HG03139 (cell line): ENCODE results near the gene C12orf43.

Experiments
- ATAC-seq: cut with Tn5 transposase; IDR thresholded peaks from one replicate; pipeline ENCODE4 v1.9.1; 2021; ENCODE audit not compliant: unreplicated experiment

Gene C12orf43

GRCh38 chr12:121033625-121034349 is 17.5 kb upstream of the C12orf43 start:
- no peak for ATAC-seq

- ATAC-seq: no peak
Observed at GRCh38 chr12:121030576-121031212, 14.4 kb upstream of the C12orf43 start.

- ATAC-seq: no peak
Observed at GRCh38 chr12:121026274-121027045, 10.2 kb upstream of the C12orf43 start.

- no peak for ATAC-seq
Observed at GRCh38 chr12:121025442-121026226, 9.3 kb upstream of the C12orf43 start.

- ATAC-seq: no peak
Observed at GRCh38 chr12:121023799-121024198, 7.5 kb upstream of the C12orf43 start.

- ATAC-seq: no peak
Observed at GRCh38 chr12:121022713-121023112, 6.4 kb upstream of the C12orf43 start.

- no peak for ATAC-seq
Observed at GRCh38 chr12:121021754-121022153, 5.5 kb upstream of the C12orf43 start.

- no peak for ATAC-seq
Observed at GRCh38 chr12:121018860-121019617, 2.8 kb upstream of the C12orf43 start.

GRCh38 chr12:121017966-121018491 is 1.7 kb upstream of the C12orf43 start:
- ATAC-seq: no peak

- ATAC-seq: no peak
Observed at GRCh38 chr12:121013715-121014114, 2.6 kb downstream of the C12orf43 start.

GRCh38 chr12:121011820-121012219 is 4.5 kb downstream of the C12orf43 start:
- ATAC-seq: no peak

GRCh38 chr12:121010860-121011259 is 5.4 kb downstream of the C12orf43 start:
- no peak for ATAC-seq

- ATAC-seq: no peak
Observed at GRCh38 chr12:121009741-121010140, 6.5 kb downstream of the C12orf43 start.

GRCh38 chr12:121008347-121009098 is 7.8 kb downstream of the C12orf43 start:
- ATAC-seq: no peak

GRCh38 chr12:121005346-121005815 is 10.9 kb downstream of the C12orf43 start:
- no peak for ATAC-seq

- no peak for ATAC-seq
Observed at GRCh38 chr12:121004253-121004815, 12.0 kb downstream of the C12orf43 start.

- no peak for ATAC-seq
Observed at GRCh38 chr12:121003650-121004049, 12.6 kb downstream of the C12orf43 start.

GRCh38 chr12:121001841-121002483 is 14.3 kb downstream of the C12orf43 start:
- ATAC-seq: no peak
